PC-3 (cell line): ENCODE data around the gene TRPC4AP. TPM values are rescaled to one million over a fixed set of nuclear protein-coding genes. Genes with fewer than 3 reads are reported as not detected.
"Not testable (repeated sequence)": the region's sequence is repeated elsewhere in the genome, so short reads cannot be mapped to it uniquely, and the experiment has no call there.

Experiments
- ATAC-seq: fragments of 200-7000 bp; cut with Tn5 transposase; 2 replicates; pipeline ENCODE4 v1.9.1; 2020; ENCODE audit warnings: mild to moderate bottlenecking, moderate library complexity
- BruUV-seq: library from RNA; stranded (reverse); fragments of 400-500 nt; replicated peaks from 2 replicates; lab custom pipeline; 2021; lab: Mats Ljungman, UMichigan
- CTCF ChIA-PET: fragments of 300-600 bp; sonication (Branson Sonifier 250); formaldehyde crosslinking; loops from one replicate; lab custom pipeline; 2022; ENCODE audit warnings: antibody characterized with exemption; lab: Charles Lee
- POLR2A ChIA-PET: fragments of 300-600 bp; sonication (Branson Sonifier 250); formaldehyde crosslinking; loops from one replicate; lab custom pipeline; 2022; ENCODE audit warnings: antibody characterized with exemption; ENCODE audit not compliant: unreplicated experiment; lab: Charles Lee
- DNase-seq: peaks from one replicate; pipeline ENCODE4 v3.0.0-alpha.2; 2015
- H2AFZ ChIP-seq: fragments of 300-600 bp; sonication (generic); 2 replicates; pipeline ENCODE4 v1.6.0; 2016; ENCODE audit warnings: antibody characterized with exemption, low read length
- H3F3A ChIP-seq: fragments of 300-600 bp; sonication (generic); one replicate; pipeline ENCODE4 v1.6.0; 2017; ENCODE audit warnings: antibody characterized with exemption, low read length, control low read depth, mild to moderate bottlenecking; ENCODE audit not compliant: unreplicated experiment
- H3K27ac ChIP-seq: fragments of 300-600 bp; sonication (generic); 2 replicates; pipeline ENCODE4 v1.5.1; 2016; ENCODE audit warnings: mild to moderate bottlenecking, low read length
- H3K27me3 ChIP-seq: fragments of 300-600 bp; sonication (generic); 2 replicates; pipeline ENCODE4 v1.6.1; 2016; ENCODE audit warnings: low read length, mixed read lengths
- H3K36me3 ChIP-seq: fragments of 300-600 bp; sonication (generic); 2 replicates; pipeline ENCODE4 v1.6.1; 2016; ENCODE audit warnings: low read depth, mixed run types, low read length, mixed read lengths
- H3K4me1 ChIP-seq: fragments of 300-600 bp; sonication (generic); 2 replicates; pipeline ENCODE4 v1.5.1; 2016; ENCODE audit warnings: low read length; ENCODE audit not compliant: insufficient read depth
- H3K4me2 ChIP-seq: fragments of 300-600 bp; sonication (generic); 2 replicates; pipeline ENCODE4 v1.6.0; 2016; ENCODE audit warnings: low read length
- H3K4me3 ChIP-seq: fragments of 300-600 bp; sonication (generic); 2 replicates; pipeline ENCODE4 v1.5.1; 2016; ENCODE audit warnings: mild to moderate bottlenecking, low read length, mixed read lengths
- H3K79me2 ChIP-seq: fragments of 300-600 bp; sonication (generic); 2 replicates; pipeline ENCODE4 v1.6.1; 2017; ENCODE audit warnings: low read length, mixed read lengths
- H3K9ac ChIP-seq: fragments of 300-600 bp; sonication (generic); 2 replicates; pipeline ENCODE4 v1.6.0; 2016; ENCODE audit warnings: mild to moderate bottlenecking, low read length
- H3K9me2 ChIP-seq: fragments of 300-600 bp; sonication (generic); replicated peaks from 2 replicates; pipeline ENCODE4 v1.6.1; 2016; ENCODE audit warnings: mixed run types, low read length, mixed read lengths
- H3K9me3 ChIP-seq: fragments of 300-600 bp; sonication (generic); 2 replicates; pipeline ENCODE4 v1.6.1; 2016; ENCODE audit warnings: low read length, mixed read lengths
- H4K20me1 ChIP-seq: fragments of 300-600 bp; sonication (generic); 2 replicates; pipeline ENCODE4 v1.6.1; 2016; ENCODE audit warnings: low read length, mixed read lengths
- EZH2 ChIP-seq: fragments of 300-600 bp; sonication (generic); IDR thresholded peaks from one replicate; pipeline ENCODE4 v1.6.1; 2017; ENCODE audit warnings: antibody characterized with exemption, mild to moderate bottlenecking, low read length; ENCODE audit not compliant: unreplicated experiment
- intact Hi-C: fragments of 100-400 bp; cut with micrococcal nuclease; formaldehyde crosslinking; loops from 2 replicates; pipeline ENCODE4 v1.9.0; 2023
- total RNA-seq: library from RNA; depleted of rRNA; stranded (reverse); fragments of >200 nt; gene quantifications from 2 replicates; pipeline ENCODE4 v1.2.3, GENCODE V29; 2014
- TF ChIP-seq, protein P1 (sequence below): fragments of 300-600 bp; sonication (generic); conservative IDR thresholded peaks from 2 replicates; pipeline ENCODE4 v1.5.1; 2017; ENCODE audit warnings: antibody characterized with exemption, low read depth, mild to moderate bottlenecking, low read length

Gene TRPC4AP
- total RNA-seq, 1 experiment from 2014 or later, result 46.9 TPM

DNA sequence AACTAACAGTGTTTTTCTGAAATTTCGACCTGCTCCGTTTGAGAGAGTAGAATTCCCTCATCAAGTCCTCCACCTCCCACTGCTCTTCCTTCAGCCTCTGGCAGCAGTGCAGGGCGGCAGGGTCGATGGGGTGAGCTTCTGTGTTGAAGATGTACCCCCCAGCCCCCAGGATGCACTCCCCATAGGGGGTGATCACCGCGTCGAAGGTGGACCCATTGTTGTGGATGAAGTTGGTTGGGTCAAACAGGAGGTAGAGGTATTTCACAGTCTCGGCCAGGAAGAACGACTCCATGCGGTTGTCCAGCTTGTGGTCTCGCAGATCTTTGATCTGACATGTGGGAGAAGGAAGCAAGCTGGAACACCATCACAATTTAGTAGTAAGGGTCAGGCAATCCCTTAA lies 23.0 kb upstream of the TRPC4AP start:
- H3K36me3 ChIP-seq, result peaks cover 6% of the 10 kb centered on the region; the same call in 1 of the 2 replicates

GRCh38 chr20:35112276-35112675 lies 19.7 kb upstream of the TRPC4AP start:
- intact Hi-C loops, CTCF ChIA-PET: not testable (repeated sequence)

More for the DNA sequence above, 23.0 kb upstream of the TRPC4AP start:
- Histone ChIP-seq H4K20me1 (no peaks in the 10 kb centered on the region), H2AFZ (no peak overlapping the region), H3K4me1 (peaks cover 11% of the 10 kb centered on the region), H3K9me3 (no peaks in the 10 kb centered on the region), H3K4me3 (no peak overlapping the region), H3K27ac (no peak overlapping the region), H3K79me2 (no peaks in the 10 kb centered on the region), H3K4me2 (no peak overlapping the region), H3F3A (peaks cover 5% of the 10 kb centered on the region), H3K9ac (no peak overlapping the region), H3K27me3 (no peaks in the 10 kb centered on the region), H3K9me2 (no peaks in the 10 kb centered on the region)
- DNase-seq (no peak), ATAC-seq (no peak)
- TF ChIP-seq, protein P1, sequence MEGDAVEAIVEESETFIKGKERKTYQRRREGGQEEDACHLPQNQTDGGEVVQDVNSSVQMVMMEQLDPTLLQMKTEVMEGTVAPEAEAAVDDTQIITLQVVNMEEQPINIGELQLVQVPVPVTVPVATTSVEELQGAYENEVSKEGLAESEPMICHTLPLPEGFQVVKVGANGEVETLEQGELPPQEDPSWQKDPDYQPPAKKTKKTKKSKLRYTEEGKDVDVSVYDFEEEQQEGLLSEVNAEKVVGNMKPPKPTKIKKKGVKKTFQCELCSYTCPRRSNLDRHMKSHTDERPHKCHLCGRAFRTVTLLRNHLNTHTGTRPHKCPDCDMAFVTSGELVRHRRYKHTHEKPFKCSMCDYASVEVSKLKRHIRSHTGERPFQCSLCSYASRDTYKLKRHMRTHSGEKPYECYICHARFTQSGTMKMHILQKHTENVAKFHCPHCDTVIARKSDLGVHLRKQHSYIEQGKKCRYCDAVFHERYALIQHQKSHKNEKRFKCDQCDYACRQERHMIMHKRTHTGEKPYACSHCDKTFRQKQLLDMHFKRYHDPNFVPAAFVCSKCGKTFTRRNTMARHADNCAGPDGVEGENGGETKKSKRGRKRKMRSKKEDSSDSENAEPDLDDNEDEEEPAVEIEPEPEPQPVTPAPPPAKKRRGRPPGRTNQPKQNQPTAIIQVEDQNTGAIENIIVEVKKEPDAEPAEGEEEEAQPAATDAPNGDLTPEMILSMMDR, result no peak
- ChIA-PET CTCF (no interaction called here), POLR2A (no interaction called here)
- BruUV-seq, result no TSS peak
- intact Hi-C loops, result no loop called here

DNA sequence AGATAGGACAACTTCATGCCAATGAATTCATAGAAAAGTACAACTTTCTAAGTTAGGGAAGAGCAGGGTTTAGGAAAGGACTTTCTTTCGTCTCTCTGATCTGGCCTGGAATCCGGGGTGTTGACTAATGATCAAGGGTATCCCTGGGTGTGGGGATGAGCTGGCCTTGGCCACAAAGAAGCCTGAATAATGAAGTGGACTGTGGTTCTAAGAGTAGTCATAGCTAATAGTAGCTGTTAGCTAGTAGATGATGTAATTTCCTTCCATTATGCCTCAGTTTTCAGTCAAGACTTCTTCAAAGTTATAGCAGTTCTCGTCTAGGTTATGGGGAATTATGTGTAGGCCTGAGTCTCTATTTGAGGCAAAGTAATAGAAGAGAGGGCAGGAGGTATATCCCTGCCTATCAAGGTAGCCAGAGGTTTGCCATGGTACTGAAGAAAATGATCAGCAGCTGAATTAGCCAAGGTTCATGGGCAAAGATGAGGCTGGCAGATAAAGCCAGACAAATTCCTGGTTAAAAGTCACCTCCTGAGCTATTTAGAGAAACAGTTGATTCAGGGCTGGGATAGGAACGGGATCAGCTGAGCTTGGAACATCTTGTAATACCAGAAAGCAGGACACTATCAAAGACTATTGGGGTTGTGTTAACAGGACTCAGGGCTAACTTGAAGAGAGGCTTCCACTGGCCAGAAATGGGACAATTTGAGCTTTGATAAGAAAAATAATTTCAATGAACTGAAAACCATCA lies 18.7 kb upstream of the TRPC4AP start:
- TF ChIP-seq, protein P1, result no peak
- TF ChIP-seq EZH2, result no peak
- Histone ChIP-seq H3K27me3 (no peaks in the 10 kb centered on the region), H3K4me3 (no peak overlapping the region), H3K9me3 (no peaks in the 10 kb centered on the region), H3K27ac (peak overlapping the region; percentile 38), H4K20me1 (no peaks in the 10 kb centered on the region), H3F3A (peaks cover 5% of the 10 kb centered on the region), H2AFZ (no peak overlapping the region), H3K4me1 (peaks cover 16% of the 10 kb centered on the region), H3K9ac (no peak overlapping the region), H3K79me2 (no peaks in the 10 kb centered on the region), H3K36me3 (no peaks in the 10 kb centered on the region), H3K9me2 (no peaks in the 10 kb centered on the region), H3K4me2 (no peak overlapping the region)
- POLR2A ChIA-PET, result no interaction called here
- intact Hi-C loops, result no loop called here
- ATAC-seq (peak; percentile 72), DNase-seq (peak; percentile 58)
- CTCF ChIA-PET, result no interaction called here
- no TSS peak for BruUV-seq

More at GRCh38 chr20:35112276-35112675, 19.7 kb upstream of the TRPC4AP start:
- DNase-seq, H2AFZ ChIP-seq, BruUV-seq, H3K27me3 ChIP-seq, H3K9me2 ChIP-seq, H3K9ac ChIP-seq, H3K4me3 ChIP-seq, H3F3A ChIP-seq, H3K9me3 ChIP-seq, H4K20me1 ChIP-seq, H3K27ac ChIP-seq, H3K36me3 ChIP-seq, H3K79me2 ChIP-seq, ATAC-seq, H3K4me2 ChIP-seq, POLR2A ChIA-PET: not testable (repeated sequence)
- peaks cover 16% of the 10 kb centered on the region for H3K4me1 ChIP-seq
